Subcutaneous abdominal adipose tissue (tissue), 5 donors: Measurements from ENCODE around the gene OR52N2.

Experiments used
- H3K27ac ChIP-seq: one replicate; pipeline ENCODE4 v1.7.0; 2013; ENCODE audit warnings: low read depth, mild to moderate bottlenecking, inconsistent platforms, low read length, moderate library complexity
- H3K27me3 ChIP-seq, 5 donors: one replicate each; pipeline ENCODE4 v1.7.0; 2013; ENCODE audit warnings: low read length in 5 of 5, inconsistent platforms in 1 of 5; ENCODE audit not compliant: control insufficient read depth in 5 of 5, insufficient read depth in 4 of 5
- H3K36me3 ChIP-seq, 5 donors: one replicate each; pipeline ENCODE4 v1.7.0; 2013; ENCODE audit warnings: low read length in 5 of 5; ENCODE audit not compliant: control insufficient read depth in 5 of 5, insufficient read depth in 5 of 5
- H3K4me1 ChIP-seq, 5 donors: one replicate each; pipeline ENCODE4 v1.7.0; 2013; ENCODE audit warnings: low read length in 5 of 5, mild to moderate bottlenecking in 3 of 5, moderate library complexity in 1 of 5; ENCODE audit not compliant: control insufficient read depth in 5 of 5, insufficient read depth in 5 of 5
- H3K4me3 ChIP-seq, 5 donors: one replicate each; pipeline ENCODE4 v1.7.0; 2013; ENCODE audit warnings: low read length in 5 of 5, low read depth in 1 of 5
- H3K9ac ChIP-seq, 5 donors: one replicate each; pipeline ENCODE4 v1.7.0; 2013; ENCODE audit warnings: low read length in 5 of 5, mild to moderate bottlenecking in 4 of 5, moderate library complexity in 3 of 5
- H3K9me3 ChIP-seq, 5 donors: one replicate each; pipeline ENCODE4 v1.7.0; 2013; ENCODE audit warnings: low read length in 5 of 5; ENCODE audit not compliant: control insufficient read depth in 5 of 5
- donor health status: healthy.
- donor health status: healthy.
- donor health status: healthy.
- donor health status: healthy.
- donor health status: healthy.

The OR52N2 gene

DNA sequence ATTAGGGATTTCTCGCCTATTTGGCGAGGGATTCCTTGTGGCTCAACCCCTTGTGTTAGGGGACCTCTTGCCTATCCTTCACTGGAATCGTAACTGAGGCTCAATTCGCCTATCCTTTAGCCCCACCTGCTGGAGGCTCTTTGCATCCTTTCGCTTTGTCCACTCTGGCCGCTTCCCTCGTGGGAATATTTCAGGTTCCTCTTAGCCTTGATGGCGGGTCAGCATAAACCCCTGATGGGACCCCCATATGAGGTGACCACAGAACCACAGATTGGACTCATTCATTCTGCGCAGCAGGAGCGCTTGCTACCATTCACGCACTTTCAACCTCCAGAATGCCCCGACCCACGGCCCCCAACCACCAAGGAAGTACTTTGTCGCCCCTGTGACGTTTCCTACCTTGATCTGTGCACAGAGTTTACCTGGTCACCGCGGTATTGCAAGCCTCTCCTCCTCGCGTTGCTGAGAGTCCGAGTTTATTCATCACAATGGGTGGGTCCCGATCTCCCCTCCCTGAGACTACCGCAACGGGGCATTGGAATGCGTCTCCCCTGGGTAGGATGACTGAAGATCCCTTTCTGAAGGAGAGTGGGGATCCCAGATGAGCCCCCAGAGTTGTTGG lies at the start of gene OR52N2:
Gene OR52N2, plus strand, starts transcription at position 425 of the 622 bp plus-strand sequence. CDS start 11,412 bp downstream, outside the sequence.
- peaks cover 1 to 12% (median 12%) of the 10 kb centered on the region in 5 donors for H3K4me1 ChIP-seq
- no peaks in the 10 kb centered on the region for H3K36me3 ChIP-seq
- H3K9me3 ChIP-seq, result peaks cover 0 to 5% (median 0%) of the 10 kb centered on the region in 5 donors
- no peak within 1 kb of the TSS for H3K27ac ChIP-seq
- H3K27me3 ChIP-seq, result no peaks in the 10 kb centered on the region
- H3K9ac ChIP-seq, result peak within 1 kb of the TSS; percentile 50 to 72 (median 69)
- H3K4me3 ChIP-seq, result peak within 1 kb of the TSS; percentile 73 to 91 (median 78)

DNA sequence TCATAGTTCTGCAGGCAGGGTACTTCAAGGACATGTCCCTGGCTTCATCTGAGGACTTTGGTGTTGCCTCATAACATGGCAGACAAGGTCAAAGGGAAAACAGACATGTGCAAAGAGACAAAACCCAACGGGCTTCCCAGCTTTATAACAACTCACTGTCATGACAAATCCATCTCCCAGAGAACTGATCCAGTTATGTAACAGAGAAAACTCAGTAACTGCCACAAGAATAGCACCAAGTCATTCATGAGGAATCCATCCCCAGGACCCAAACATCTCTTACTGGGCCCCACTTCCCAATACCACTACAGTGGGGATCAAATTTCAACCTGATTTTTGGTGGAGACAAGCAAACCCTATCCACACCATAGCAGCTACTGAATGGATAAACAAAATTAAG lies 41.7 kb upstream of the OR52N2 start:
- H3K9me3 ChIP-seq, result no peaks in the 10 kb centered on the region

GRCh38 chr11:5783255-5783654 lies 25.5 kb upstream of the OR52N2 start, which contains the start of gene OR52N5:
TSS of gene OR52N5 (minus strand) at chr11:5783355. CDS start at chr11:5778634, 4,721 bp downstream.
- Histone ChIP-seq H3K4me1 (no peaks in the 10 kb centered on the region), H3K9ac (no peak within 1 kb of the TSS), H3K36me3 (no peaks in the 10 kb centered on the region), H3K9me3 (no peaks in the 10 kb centered on the region), H3K27ac (no peak within 1 kb of the TSS), H3K4me3 (no peak within 1 kb of the TSS), H3K27me3 (no peaks in the 10 kb centered on the region)

More for the DNA sequence above, 41.7 kb upstream of the OR52N2 start:
- Histone ChIP-seq H3K27me3 (no peaks in the 10 kb centered on the region), H3K4me3 (no peak overlapping the region), H3K9ac (no peak overlapping the region), H3K27ac (no peak overlapping the region), H3K36me3 (no peaks in the 10 kb centered on the region), H3K4me1 (no peaks in the 10 kb centered on the region)

GRCh38 chr11:5791165-5791564 lies 17.6 kb upstream of the OR52N2 start, which contains the start of gene OR52N1:
TSS of gene OR52N1 (minus strand) at chr11:5791265. CDS start at chr11:5788816, 2,449 bp downstream.
- Histone ChIP-seq H3K9me3 (no peaks in the 10 kb centered on the region), H3K4me1 (no peaks in the 10 kb centered on the region), H3K27me3 (no peaks in the 10 kb centered on the region), H3K4me3 (no peak within 1 kb of the TSS), H3K9ac (no peak within 1 kb of the TSS), H3K36me3 (no peaks in the 10 kb centered on the region), H3K27ac (no peak within 1 kb of the TSS)

- H3K4me1 ChIP-seq, result no peaks in the 10 kb centered on the region
- no peak overlapping the region for H3K27ac ChIP-seq
- H3K36me3 ChIP-seq, result no peaks in the 10 kb centered on the region
- no peaks in the 10 kb centered on the region for H3K9me3 ChIP-seq
- no peaks in the 10 kb centered on the region for H3K27me3 ChIP-seq
- no peak overlapping the region for H3K9ac ChIP-seq
- no peak overlapping the region for H3K4me3 ChIP-seq
Observed at GRCh38 chr11:5796541-5796940, 12.2 kb upstream of the OR52N2 start.

- no peaks in the 10 kb centered on the region for H3K27me3 ChIP-seq
- H3K4me1 ChIP-seq, result peaks cover 0 to 10% (median 8%) of the 10 kb centered on the region in 5 donors
- H3K9ac ChIP-seq, result no peak overlapping the region
- H3K9me3 ChIP-seq, result peaks cover 0 to 5% (median 0%) of the 10 kb centered on the region in 5 donors
- H3K27ac ChIP-seq, result no peak overlapping the region
- H3K36me3 ChIP-seq, result no peaks in the 10 kb centered on the region
- no peak overlapping the region for H3K4me3 ChIP-seq
Observed at GRCh38 chr11:5803982-5804381, 4.7 kb upstream of the OR52N2 start.

- no peak overlapping the region for H3K9ac ChIP-seq
- no peak overlapping the region for H3K27ac ChIP-seq
- H3K36me3 ChIP-seq, result no peaks in the 10 kb centered on the region
- H3K4me3 ChIP-seq, result no peak overlapping the region
- peaks cover 1 to 12% (median 12%) of the 10 kb centered on the region in 5 donors for H3K4me1 ChIP-seq
- peaks cover 0 to 5% (median 0%) of the 10 kb centered on the region in 5 donors for H3K9me3 ChIP-seq
- no peaks in the 10 kb centered on the region for H3K27me3 ChIP-seq
Observed at GRCh38 chr11:5807580-5807979, 1.1 kb upstream of the OR52N2 start.

- Histone ChIP-seq H3K27me3 (no peaks in the 10 kb centered on the region), H3K9ac (peak overlapping the region; percentile 50 to 72 (median 69)), H3K27ac (no peak overlapping the region), H3K9me3 (peaks cover 0 to 2% (median 0%) of the 10 kb centered on the region in 5 donors), H3K4me1 (peaks cover 1 to 12% (median 12%) of the 10 kb centered on the region in 5 donors), H3K4me3 (peak overlapping the region; percentile 73 to 91 (median 78)), H3K36me3 (no peaks in the 10 kb centered on the region)
Observed at GRCh38 chr11:5809122-5809519, 397 bp downstream of the OR52N2 start.

DNA sequence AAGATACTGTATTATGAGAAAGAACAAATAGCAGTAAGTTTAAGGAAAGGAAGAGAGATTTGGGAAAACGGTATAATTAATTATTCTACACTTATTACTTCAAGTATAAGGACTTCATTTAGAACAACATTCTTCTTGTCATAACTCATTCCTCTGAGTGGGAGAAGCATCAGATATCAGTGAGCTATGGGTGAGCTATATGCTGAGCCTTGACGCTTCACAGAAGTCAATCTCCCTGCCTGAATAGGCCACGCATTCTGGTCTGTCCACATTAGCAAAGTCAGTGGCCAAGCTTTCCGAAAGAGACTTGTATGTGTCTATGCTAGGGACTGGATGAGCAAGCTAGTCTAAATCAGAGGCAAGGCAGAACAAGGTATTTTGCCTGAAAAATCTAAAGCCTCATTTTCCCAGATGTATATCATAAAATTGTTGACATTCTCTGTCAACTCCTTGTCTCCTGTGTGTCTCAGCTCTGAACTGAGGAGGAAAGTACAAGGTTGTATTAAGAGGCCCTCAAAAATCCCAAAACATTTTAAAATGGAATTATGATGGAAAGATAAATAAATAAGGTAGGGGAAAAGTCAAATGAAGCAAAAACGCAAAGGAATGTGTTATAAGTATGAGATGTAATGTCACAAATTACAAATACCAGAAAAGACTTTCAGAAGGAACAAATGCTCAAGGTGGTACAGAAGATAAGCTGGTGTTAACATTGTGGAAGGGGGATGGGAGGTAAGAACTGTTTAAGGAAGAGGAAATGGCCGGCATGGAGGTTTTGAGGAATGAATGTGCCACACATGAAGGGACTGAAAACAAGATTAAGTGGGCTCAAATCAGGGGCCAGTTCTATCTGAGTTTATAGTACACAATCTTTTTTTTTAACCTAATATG lies 1.4 kb downstream of the OR52N2 start:
- no peaks in the 10 kb centered on the region for H3K36me3 ChIP-seq

DNA sequence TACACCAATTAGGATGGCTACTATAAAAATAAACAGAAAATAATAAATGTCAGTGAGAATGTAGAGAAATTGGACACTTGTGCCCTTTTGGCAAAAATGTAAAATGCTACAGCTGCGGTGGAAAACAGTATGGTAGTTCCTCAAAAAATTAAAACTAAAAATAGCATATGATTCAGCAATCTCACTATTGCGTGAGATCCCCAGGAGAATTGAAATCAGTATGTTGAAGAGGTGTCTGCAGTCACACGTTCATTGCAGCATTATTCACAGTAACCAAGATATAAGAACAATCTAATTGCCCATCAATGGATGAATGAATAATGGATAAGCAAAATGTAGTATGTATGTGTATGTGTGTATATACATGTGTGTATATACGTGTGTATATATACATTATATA lies 6.8 kb downstream of the OR52N2 start:
- no peaks in the 10 kb centered on the region for H3K9me3 ChIP-seq
- peaks cover 0 to 14% (median 0%) of the 10 kb centered on the region in 5 donors for H3K4me1 ChIP-seq
- no peaks in the 10 kb centered on the region for H3K36me3 ChIP-seq
- no peak overlapping the region for H3K9ac ChIP-seq
- H3K4me3 ChIP-seq, result no peak overlapping the region
- H3K27me3 ChIP-seq, result peaks cover 0 to 1% (median 0%) of the 10 kb centered on the region in 5 donors
- no peak overlapping the region for H3K27ac ChIP-seq

More for the DNA sequence above, 1.4 kb downstream of the OR52N2 start:
- no peak overlapping the region for H3K27ac ChIP-seq
- no peaks in the 10 kb centered on the region for H3K27me3 ChIP-seq
- no peak overlapping the region for H3K4me3 ChIP-seq
- H3K9me3 ChIP-seq, result no peaks in the 10 kb centered on the region
- peaks cover 1 to 19% (median 12%) of the 10 kb centered on the region in 5 donors for H3K4me1 ChIP-seq
- no peak overlapping the region for H3K9ac ChIP-seq
